Transverse colon (tissue), 4 donors: Measurements from ENCODE around the gene THBS1. TPM values are rescaled to one million over a fixed set of nuclear protein-coding genes. Genes with fewer than 3 reads are reported as not detected.
A peak's percentile ranks its signal among the peaks of the same experiment; 100 is the strongest.

Source experiments
- DNase-seq: peaks from one replicate; pipeline ENCODE4 v3.0.0-alpha.2; 2019
- H3K27ac ChIP-seq, 4 donors: fragments of 200-600 bp; sonication (generic); 2 replicates each; pipeline ENCODE4 v1.5.1; 2016 to 2018; ENCODE audit warnings: inconsistent platforms in 4 of 4
- H3K27me3 ChIP-seq: fragments of 200-600 bp; sonication (generic); 2 replicates; pipeline ENCODE4 v1.5.1; 2017; ENCODE audit warnings: inconsistent platforms
- H3K36me3 ChIP-seq, 4 donors: fragments of 200-600 bp; sonication (generic); 2 replicates each; pipeline ENCODE4 v1.5.1; 2017 to 2019; ENCODE audit warnings: inconsistent platforms in 4 of 4
- H3K4me1 ChIP-seq, 4 donors: fragments of 200-600 bp; sonication (generic); 2 replicates each; pipeline ENCODE4 v1.5.1; 2017 to 2020; ENCODE audit warnings: inconsistent platforms in 4 of 4
- H3K4me3 ChIP-seq, 4 donors: fragments of 200-600 bp; sonication (generic); 1 replicate in 1 of 4; 2 replicates in 3 of 4; pipeline versions ENCODE4 v1.5.1 to v1.6.1; 2017 to 2019; ENCODE audit warnings: inconsistent platforms in 4 of 4
- H3K9me3 ChIP-seq, 2 donors: fragments of 200-600 bp; sonication (generic); 2 replicates each; pipeline ENCODE4 v1.5.1; 2017 to 2019; ENCODE audit warnings: inconsistent platforms in 2 of 2
- EP300 ChIP-seq: sonication (generic); formaldehyde crosslinking; IDR thresholded peaks from one replicate; pipeline ENCODE4 v1.6.1; 2017; ENCODE audit warnings: antibody characterized with exemption, low read depth
- POLR2A ChIP-seq: fragments of 450-650 bp; IDR thresholded peaks from one replicate; pipeline ENCODE4 v1.6.1; 2016; ENCODE audit warnings: antibody characterized with exemption, mild to moderate bottlenecking, moderate library complexity
- POLR2AphosphoS5 ChIP-seq, 3 donors: sonication (generic); formaldehyde crosslinking; IDR thresholded peaks; one replicate each; pipeline ENCODE4 v1.6.1; 2016; ENCODE audit warnings: antibody characterized with exemption in 3 of 3
- WGBS, 2 donors: methylation state at CpG; one replicate each; pipeline ENCODE4 v1.1.5; 2018; ENCODE audit warnings: low coverage in 1 of 2; 5-methylcytosine and 5-hydroxymethylcytosine counted together
- in situ Hi-C, 4 donors: fragments of 200-750 bp; cut with MboI; loops; one replicate each; pipeline versions ENCODE4 v1.15.0 to v1.15.1; 2017; ENCODE audit warnings: low sequenced_read_pairs in 3 of 4, low pct_ligation_motif_present in 1 of 4, low pct_unique_long_range_greater_than_20kb in 1 of 4
- intact Hi-C: fragments of 100-400 bp; cut with DNase I; formaldehyde crosslinking; loops from one replicate; pipeline ENCODE4 v1.15.1; 2023; ENCODE audit warnings: low total_unique reads
- total RNA-seq, 4 donors: library from RNA; depleted of rRNA; stranded (reverse); fragments of >200 nt; gene quantifications; one replicate each; pipeline ENCODE4 v1.1.0, GENCODE V29; 2016
- TF ChIP-seq, protein P1 (sequence below), 5 experiments: fragments of 200-600 bp in 3 of 5; fragments of 450-650 bp in 2 of 5; sonication (generic) in 3 of 5; IDR thresholded peaks; 1 replicate in 2 of 5; 2 replicates in 3 of 5; pipeline ENCODE4 v1.5.1; 2016 to 2017; ENCODE audit warnings: antibody characterized with exemption in 5 of 5, inconsistent platforms in 3 of 5, mild to moderate bottlenecking in 2 of 5, moderate library complexity in 1 of 5

Gene THBS1
- total RNA-seq, 4 donors from 2014 or later: 197 to 753 (median 410) TPM

DNA sequence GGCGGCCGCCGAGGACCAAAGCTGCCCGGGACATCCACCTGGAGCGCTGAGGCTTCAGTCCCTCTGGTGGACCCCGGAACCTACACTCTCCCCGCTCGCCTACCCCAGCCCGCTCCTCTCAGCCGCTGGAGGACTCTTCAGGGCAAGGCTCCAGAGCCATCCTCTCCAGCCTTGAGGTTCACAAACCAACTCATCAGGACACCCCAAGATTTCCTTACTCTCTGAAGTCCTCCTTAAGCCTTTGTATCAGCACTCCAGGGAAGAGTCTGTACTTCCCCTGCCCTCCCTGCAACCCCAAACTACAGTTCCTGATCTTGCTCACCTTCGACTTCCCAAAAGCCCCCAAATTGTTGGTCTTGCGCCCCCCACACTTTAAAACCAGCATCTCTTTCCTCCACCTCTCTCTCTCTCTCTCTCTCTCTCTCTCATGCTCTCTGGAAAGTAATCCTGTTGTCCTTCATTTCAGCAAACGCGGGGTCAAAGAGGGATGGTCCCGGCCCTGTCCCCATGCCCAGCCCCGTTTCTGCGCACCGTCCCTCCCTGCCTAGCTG lies 438 bp downstream of the THBS1 start:
- Histone ChIP-seq H3K27ac (peak overlapping the region; percentile 86 to 97 (median 95)), H3K27me3 (no peaks in the 10 kb centered on the region), H3K36me3 (peaks cover 0 to 17% (median 0%) of the 10 kb centered on the region in 4 donors), H3K9me3 (no peaks in the 10 kb centered on the region), H3K4me3 (peak overlapping the region; percentile 55 to 83 (median 57)), H3K4me1 (peaks cover 9 to 63% (median 48%) of the 10 kb centered on the region in 4 donors)
- in situ Hi-C loops: loop anchor here (10.0 to 25.0 kb wide), 6 partner anchors 181 to 877 kb away; no protein-coding TSS in a partner anchor
- no peak for DNase-seq
- 0 to 10% methylated on average over 1 to 18 of the region's 18 CpGs for WGBS, 2 donors
- TF ChIP-seq, protein P1, sequence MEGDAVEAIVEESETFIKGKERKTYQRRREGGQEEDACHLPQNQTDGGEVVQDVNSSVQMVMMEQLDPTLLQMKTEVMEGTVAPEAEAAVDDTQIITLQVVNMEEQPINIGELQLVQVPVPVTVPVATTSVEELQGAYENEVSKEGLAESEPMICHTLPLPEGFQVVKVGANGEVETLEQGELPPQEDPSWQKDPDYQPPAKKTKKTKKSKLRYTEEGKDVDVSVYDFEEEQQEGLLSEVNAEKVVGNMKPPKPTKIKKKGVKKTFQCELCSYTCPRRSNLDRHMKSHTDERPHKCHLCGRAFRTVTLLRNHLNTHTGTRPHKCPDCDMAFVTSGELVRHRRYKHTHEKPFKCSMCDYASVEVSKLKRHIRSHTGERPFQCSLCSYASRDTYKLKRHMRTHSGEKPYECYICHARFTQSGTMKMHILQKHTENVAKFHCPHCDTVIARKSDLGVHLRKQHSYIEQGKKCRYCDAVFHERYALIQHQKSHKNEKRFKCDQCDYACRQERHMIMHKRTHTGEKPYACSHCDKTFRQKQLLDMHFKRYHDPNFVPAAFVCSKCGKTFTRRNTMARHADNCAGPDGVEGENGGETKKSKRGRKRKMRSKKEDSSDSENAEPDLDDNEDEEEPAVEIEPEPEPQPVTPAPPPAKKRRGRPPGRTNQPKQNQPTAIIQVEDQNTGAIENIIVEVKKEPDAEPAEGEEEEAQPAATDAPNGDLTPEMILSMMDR (IDR thresholded peaks at IDR 0.05): no peak
- no peak for TF ChIP-seq POLR2AphosphoS5 (IDR thresholded peaks at IDR 0.05)
- TF ChIP-seq EP300: no peak
- TF ChIP-seq POLR2A: peak; percentile 49
- intact Hi-C loops: loop anchor here (2.0 to 5.0 kb wide), 2 partner anchors 109 to 763 kb away; no protein-coding TSS in a partner anchor

DNA sequence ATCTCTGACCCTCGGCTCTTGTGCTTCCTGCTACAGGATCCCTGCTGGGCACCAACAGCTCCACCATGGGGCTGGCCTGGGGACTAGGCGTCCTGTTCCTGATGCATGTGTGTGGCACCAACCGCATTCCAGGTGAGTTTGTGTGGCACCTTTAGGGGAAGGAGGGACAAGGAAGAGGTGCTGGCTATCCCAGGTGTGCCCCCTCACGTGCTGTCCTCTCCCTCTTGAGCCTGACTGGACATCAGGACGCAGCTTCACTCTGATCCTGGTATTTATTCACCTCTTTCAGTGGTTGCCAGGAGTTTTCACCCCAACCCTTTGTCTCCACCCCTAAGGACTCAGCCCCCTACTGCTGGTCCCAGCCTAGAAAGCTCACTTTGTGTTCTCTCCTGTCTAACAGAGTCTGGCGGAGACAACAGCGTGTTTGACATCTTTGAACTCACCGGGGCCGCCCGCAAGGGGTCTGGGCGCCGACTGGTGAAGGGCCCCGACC lies 960 bp downstream of the THBS1 start:
- Histone ChIP-seq H3K9me3 (no peaks in the 10 kb centered on the region), H3K27me3 (no peaks in the 10 kb centered on the region), H3K36me3 (peaks cover 0 to 22% (median 1%) of the 10 kb centered on the region in 4 donors), H3K4me3 (peak overlapping the region; percentile 55 to 83 (median 57)), H3K27ac (peak overlapping the region; percentile 86 to 97 (median 95)), H3K4me1 (peaks cover 9 to 68% (median 53%) of the 10 kb centered on the region in 4 donors)
- TF ChIP-seq, protein P1 (IDR thresholded peaks at IDR 0.05): peak; percentile 44 to 73 (median 46)
- TF ChIP-seq POLR2AphosphoS5 (IDR thresholded peaks at IDR 0.05) (peak; percentile 23 to 73 (median 65)), POLR2A (no peak)
- in situ Hi-C loops (loop anchor here (10.0 to 25.0 kb wide), 6 partner anchors 180 to 877 kb away; no protein-coding TSS in a partner anchor), intact Hi-C loops (loop anchor here (2.0 to 5.0 kb wide), 2 partner anchors 110 to 763 kb away; no protein-coding TSS in a partner anchor)
- WGBS, 2 donors: 29% methylated on average over 13 of the region's 13 CpGs; no CpG with 5 or more reads in 1 of the 2 donors
- DNase-seq: peak; percentile 82

DNA sequence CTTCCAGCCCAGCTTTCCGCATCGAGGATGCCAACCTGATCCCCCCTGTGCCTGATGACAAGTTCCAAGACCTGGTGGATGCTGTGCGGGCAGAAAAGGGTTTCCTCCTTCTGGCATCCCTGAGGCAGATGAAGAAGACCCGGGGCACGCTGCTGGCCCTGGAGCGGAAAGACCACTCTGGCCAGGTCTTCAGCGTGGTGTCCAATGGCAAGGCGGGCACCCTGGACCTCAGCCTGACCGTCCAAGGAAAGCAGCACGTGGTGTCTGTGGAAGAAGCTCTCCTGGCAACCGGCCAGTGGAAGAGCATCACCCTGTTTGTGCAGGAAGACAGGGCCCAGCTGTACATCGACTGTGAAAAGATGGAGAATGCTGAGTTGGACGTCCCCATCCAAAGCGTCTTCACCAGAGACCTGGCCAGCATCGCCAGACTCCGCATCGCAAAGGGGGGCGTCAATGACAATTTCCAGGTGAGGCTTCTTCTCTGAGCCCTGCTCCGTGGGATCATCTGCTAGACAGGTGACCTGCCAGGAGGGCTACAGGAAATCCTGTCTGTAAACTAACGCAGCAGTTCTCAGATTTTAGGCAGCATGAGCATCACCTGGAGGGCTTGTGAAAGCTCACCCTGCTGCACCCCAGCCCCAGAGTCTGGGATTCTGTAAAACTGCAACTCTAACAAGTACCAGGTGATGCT lies 1.6 kb downstream of the THBS1 start:
- in situ Hi-C loops (loop anchor here (10.0 to 25.0 kb wide), 6 partner anchors 180 to 878 kb away; no protein-coding TSS in a partner anchor), intact Hi-C loops (loop anchor here (5.0 kb wide), 1 partner anchor 110 kb away; no protein-coding TSS in a partner anchor)
- Histone ChIP-seq H3K9me3 (no peaks in the 10 kb centered on the region), H3K4me1 (peaks cover 15 to 74% (median 53%) of the 10 kb centered on the region in 4 donors), H3K36me3 (peaks cover 0 to 28% (median 4%) of the 10 kb centered on the region in 4 donors), H3K27me3 (no peaks in the 10 kb centered on the region), H3K4me3 (peak overlapping the region; percentile 55 to 83 (median 57)), H3K27ac (peak overlapping the region; percentile 86 to 97 (median 95))
- peak in 2 of 3 donors; percentile 44 to 51 for TF ChIP-seq POLR2AphosphoS5 (IDR thresholded peaks at IDR 0.05)
- TF ChIP-seq, protein P1 (IDR thresholded peaks at IDR 0.05): no peak
- DNase-seq: peak; percentile 57
- WGBS, 2 donors: 49% methylated on average over 16 of the region's 20 CpGs; no CpG with 5 or more reads in 1 of the 2 donors
